ENCODE measurements around the gene CLC.
"Not testable (repeated sequence)": the region's sequence is repeated elsewhere in the genome, so short reads cannot be mapped to it uniquely, and the experiment has no call there.

The CLC gene

DNA sequence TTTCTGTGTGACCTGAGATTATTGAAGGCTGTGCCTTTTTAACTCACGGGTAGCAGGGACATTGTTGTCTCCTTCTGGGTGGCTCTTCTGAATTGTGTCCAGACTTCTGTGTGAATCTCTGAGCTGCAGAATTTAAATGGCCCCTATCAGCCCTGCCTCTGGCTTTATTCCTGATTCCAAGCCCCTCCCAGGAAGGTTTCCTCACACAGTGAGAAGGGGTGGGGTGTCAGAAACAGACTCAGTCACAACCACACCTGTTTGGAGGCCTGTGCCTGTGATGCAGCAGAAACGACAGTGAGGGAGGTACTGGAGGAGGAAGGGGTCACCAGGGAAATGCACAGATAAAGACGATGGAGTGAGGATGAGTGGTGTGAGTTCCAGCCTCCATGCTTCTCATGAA lies at the start of gene CLC:
Gene CLC, minus strand, starts transcription at position 139 of the 400 bp plus-strand sequence. Its CDS starts 77 bp downstream, at position 62.
- DNase-seq, result no peak

DNA sequence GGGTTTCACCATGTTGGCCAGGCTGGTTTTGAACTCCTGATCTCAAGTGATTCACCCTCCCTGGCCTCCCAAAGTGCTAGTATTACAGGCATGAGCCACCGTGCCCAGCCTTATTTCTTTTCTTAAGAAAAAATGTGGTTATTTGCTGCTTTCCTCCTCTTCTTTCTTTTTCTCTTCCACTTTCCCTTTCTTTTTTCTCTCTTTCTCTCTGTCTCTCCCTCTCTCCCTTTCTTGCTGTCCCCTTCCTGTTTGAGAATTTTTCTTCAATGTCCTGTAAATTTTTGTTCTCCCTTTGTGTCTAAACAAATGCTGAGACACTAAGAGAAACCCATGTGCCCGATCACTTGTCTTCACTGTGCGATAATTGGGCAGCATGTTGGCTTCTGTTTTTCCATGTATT lies 43.1 kb upstream of the CLC start:
- no peak for DNase-seq

DNA sequence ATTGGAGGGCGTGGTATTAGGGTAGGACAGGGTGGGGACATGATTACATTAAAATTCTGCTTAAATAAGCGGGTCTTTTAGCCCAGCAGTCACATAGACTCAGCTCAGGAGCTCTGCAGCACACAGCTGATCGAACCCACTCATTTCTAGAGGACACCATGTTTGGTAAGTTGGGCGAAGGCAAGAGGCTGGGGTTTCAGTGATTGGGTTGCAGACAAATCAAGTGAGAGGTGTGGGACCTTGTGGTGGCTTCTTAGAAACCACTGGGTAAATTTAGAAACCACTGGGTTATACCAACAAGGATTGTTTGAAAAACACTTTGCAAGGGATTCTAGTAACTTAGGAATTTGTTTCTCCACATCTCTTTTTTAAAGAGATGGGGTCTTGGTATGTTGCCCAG lies 40.9 kb upstream of the CLC start, which contains the start of gene LEUTX:
Gene LEUTX, plus strand, starts transcription at position 92 of the 400 bp plus-strand sequence. Its CDS starts 67 bp downstream, at position 159.
- no peak for DNase-seq

DNA sequence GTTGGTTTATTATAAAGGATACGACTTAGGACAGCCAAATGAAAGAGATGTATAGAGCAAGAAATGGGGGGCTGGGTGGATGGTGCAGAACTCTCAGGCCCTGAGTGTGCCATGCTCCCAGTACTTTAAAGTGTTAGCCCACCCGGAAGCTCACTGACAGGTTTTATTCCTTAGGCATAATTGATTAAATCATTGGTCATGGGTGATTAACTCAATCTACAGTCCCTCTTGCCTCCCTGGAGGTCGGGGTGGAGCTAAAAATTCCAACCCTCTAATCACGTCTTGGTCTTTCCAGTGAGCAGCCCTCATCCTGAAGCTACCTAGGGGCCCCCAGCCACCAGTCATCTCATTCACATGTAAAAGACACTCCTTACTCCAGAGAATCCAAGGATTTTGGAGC lies 31.0 kb upstream of the CLC start:
- no peak for DNase-seq

DNA sequence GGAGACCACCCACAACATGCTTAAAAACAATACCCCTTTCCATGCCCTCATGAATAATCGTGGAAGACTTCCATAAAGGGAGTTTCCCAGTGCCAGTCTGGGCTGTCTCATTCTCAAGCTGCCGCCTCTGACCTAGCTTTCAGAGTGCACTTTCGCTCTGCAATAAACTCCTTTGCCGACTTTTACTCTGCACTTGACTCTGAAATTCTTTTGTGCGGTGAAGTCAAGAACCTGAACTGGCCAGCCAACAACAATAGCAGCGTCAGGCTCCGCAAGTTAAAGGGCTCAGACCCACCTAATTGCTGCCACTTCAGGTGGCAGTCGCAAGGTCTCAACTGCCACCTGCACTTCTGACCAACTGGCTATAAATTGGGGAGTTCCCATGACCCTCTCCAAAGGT lies 30.5 kb upstream of the CLC start:
- no peak for DNase-seq

DNA sequence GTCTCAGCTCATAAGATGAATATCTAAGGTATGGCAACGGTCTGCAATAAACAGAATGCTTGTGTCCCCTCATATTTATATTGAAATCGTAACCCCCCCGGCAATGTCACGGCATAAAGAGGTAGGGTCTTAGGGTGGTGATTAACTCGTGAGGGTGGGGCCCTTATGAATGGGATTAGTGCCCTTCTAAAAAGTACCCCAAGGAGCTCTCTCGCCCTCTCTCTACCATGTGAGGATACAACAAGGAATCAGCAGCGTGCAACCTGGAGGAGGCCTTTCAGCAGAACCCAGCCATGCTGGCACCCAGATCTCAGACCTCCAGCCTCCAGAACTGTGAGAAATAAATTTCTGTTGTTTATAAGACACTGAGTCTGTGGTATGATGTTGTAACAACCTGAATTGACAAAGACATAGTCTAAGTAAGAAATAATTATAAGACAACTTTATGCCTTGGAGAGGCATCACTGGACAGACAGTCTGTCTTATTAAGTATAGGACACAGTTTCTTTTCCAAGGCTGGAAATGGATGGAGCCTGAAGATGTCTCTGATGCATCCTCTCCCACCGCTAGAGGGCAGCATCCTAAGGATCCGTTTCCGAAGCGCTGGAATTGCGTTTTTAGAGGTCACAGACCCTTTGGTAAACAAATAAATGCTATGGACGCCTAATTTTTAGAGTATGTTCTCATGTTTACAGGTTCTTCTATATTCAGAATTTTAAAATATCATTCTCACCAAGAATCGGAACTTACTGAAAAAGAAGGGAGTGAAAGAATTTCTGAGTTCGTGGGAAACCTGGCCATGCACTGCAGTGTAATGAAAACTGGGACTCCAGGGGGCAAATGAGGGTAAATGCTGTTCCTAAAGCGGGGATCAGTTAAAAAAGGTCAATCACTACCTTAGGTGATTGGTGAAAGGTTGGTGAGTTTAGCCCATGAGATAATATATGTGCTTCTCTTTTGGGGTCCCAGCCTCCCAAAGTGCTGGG lies 27.6 kb upstream of the CLC start:
- no peak for DNase-seq

DNA sequence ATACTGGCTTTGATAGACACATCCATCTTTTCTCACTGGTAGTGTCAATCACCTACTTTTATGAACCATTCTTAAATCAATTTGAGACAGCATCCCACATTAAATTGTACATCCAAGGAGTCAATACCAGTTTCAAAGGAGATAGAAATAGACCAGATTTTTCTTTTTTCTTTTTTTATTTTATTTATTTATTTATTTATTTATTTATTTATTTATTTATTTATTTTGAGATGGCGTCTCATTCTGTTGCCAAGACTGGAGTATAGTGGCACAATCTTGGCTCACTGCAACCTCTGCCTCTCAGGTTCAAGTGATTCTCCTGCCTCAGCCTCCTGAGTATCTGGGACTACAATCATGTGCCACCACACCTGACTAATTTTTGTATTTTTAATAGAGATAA lies 24.0 kb upstream of the CLC start:
- DNase-seq, result not testable (repeated sequence)

DNA sequence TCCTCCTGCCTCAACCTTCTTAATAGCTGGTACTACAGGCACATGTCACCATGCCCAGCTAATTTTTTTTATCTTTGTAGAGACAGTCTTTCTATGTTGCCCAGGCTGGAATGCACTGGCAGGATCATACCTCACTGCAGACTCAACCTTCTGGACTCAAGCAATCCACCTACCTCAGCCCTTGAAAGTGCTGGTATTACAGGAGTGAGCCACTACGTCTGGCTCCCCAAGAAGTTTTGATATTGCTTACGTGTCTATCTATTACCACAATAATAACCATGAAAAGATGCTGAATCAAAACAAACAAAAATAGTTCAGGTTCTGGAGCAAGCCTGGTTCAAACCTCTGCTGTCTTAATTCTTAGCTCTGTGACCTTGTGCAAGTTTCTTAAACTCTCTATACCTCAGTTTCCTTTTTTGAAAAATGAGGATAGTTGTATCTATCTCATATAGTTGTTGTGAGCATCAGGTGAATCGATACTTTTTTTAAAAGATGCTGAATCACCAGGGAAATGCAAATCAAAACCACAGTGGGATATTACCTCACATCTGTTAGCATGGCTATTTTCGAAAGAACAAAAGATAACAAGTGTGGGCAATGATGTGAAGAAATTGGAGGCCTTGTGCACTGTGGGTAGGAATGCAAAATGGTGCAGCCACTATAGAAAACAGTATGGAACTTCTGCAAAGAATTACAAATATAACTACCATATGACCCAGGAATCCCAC lies 21.8 kb upstream of the CLC start:
- no peak for DNase-seq

DNA sequence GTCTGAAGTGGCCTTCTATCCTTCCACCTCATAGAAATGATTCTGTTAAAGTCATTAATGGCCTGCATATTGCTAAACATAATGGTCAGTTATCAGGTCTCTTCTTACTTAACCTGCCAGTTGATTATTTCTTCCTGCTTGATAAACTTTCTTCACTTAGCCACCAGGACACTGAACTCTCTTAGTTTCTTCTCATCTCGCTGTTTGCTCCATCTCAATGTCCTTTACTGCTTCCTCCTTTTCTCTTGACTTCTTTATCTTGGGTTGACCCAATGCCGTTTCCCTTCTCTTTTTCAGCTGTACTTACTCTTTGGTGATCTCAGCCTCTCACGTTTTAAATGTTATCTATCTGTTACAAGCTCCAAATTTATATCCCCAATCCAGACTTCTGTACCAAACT lies 17.1 kb upstream of the CLC start:
- DNase-seq, result no peak

DNA sequence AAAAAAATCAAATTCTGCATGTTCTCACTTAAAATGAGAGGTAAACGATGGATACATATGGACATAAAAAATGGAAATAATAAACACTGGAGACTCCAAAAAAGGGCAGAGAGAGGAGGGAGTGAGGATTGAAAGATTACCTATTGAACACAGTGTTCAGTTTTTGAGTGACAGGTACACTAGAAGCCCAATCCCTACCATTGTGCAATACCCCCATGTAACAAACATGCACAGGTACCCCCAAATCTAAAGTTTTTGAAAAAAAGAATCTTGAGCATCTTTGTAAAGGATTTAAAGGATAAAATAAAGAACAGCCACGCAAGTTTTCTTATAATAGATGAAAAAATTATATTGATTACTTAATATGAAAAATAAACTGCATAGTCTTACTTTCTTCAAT lies 16.7 kb upstream of the CLC start:
- no peak for DNase-seq

DNA sequence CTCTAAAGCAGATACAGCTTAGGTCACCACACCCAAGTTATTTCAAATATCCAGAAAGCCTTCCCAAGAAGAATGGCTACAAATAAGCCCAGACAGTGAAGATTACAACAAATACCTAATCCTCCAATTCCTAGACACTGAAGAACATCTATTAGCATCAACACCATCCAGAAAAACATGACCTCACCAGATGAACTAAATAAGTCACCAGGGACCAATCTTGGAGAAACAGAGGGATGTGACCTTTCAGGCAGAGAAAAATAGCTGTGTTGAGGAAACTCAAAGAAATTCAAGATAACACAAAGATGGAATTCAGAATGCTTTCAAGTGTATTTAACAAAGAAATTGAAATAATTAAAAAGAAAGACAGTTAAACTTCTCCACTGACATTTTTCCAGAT lies 15.0 kb upstream of the CLC start:
- no peak for DNase-seq

DNA sequence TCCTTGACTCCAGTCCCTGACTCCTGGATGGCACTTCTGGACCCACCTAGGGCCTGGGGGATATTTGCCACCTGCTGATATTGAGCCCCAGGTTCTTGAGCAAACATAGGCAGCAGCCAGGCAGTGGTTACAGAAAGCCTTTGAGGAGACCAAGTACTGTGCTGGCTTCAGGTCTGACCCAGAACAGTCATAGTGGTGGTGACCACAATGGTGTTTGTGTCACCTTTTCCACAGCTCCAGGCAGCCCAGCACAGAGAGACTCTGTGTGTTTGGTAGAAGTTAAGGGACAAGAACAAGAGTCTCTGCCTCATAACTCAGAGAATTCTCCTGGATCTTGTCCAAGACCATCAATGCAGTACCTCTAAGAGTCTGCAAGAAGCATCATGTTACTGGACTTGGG lies 14.6 kb upstream of the CLC start:
- no peak for DNase-seq

DNA sequence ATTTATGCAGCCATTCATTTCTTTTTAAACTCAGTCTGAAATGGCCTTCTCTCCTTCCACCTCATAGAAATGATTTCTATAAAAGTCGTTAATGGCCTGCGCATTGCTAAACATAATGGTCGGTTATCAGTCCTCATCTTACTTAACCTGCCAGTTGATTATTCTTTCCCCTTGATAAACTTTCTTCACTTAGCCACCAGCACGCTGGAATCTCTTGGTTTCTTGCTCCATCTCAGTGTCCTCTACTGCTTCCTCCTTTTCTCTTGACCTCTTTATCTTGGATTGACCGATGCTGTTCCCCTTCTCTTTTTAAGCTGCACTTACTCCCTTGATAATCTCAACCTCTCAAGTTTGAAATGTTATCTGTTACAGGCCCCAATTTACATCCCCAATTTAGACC lies 12.2 kb upstream of the CLC start:
- no peak for DNase-seq

DNA sequence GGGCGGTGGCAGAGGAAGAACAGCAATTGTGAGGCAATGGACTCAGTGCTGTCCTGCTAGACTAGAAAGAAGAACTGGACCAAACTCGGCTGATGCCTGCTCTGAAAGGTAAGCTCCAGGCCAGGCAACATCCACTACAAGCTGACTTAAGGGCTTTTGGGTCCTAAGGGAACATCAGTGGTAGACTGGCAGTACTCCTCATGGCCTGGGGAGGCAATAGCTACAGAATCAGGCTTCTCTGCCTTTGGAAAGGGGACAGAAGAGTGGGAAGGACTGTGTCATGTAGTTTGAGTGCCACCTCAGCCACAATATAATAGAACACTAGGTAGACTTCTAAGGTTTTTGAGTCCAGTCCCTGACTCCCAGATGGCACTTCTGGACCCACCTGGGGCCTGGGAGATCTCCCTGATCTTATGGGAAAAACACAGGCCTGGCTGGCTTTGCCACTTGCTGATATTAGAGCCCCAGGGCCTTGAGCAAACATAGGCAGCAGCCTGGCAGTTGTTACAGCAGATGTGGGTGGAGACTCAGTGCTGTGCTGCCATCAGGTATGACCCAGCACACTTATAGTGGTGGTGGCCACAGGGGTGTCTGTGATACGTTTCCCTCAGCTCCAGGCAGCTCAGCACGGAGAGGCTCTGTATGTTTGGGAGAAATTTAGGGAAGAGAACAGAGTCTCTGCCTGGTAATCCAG lies 9.2 kb upstream of the CLC start:
- DNase-seq, result no peak

DNA sequence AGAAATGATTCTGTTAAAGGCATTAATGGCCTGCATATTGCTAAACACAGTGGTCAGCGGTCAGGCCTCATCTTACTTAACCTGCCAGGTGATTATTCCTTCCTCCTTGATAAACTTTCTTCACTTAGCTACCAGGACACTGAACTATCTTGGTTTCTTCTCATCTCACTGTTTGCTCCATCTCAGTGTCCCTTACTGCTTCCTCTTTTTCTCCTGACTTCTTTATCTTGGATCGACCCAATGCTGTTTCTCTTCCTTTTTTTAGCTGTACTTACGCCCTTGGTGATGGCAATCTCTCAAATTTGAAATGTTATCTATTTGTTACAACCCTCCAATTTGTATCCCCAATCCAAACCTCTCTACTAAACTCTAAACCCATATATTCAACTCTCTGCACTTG lies 7.8 kb upstream of the CLC start:
- DNase-seq, result no peak

DNA sequence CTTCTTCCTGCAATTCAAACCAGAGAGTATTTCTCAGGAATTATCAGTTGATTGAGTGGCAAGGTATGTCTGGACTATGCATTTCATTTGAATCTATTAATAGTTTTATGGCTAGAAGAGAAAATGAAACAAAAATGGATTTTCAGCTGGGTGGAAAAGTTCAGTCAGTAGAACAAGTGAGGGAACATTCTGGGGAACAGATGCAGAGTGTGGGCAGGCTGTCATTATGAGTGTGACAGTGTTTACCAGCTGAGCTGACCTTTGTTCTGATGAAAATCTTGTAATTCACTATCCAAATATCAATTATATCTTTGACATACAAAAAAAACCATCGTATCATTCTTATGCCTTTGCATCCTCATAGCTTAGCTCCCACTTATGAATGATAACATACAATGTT lies 2.6 kb upstream of the CLC start:
- no peak for DNase-seq

DNA sequence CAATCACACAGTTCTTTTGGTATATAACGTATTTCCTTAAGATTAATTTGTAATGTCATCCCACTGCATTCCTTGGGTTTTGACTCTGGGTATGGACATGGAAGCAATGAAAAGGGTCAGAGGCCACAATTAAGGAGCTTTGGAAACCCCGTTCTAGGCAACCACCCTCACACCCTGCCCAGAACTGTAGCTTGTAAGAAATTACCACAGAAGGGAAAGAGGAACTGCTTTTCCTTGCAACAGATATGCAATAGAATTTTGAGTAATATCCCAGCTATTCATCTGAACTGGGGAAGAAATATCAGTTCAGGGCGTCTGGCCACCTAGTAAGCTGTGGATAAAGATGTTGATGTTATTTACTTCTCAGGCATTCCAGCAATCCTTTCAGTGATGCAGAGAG lies 985 bp upstream of the CLC start:
- DNase-seq, result no peak

DNA sequence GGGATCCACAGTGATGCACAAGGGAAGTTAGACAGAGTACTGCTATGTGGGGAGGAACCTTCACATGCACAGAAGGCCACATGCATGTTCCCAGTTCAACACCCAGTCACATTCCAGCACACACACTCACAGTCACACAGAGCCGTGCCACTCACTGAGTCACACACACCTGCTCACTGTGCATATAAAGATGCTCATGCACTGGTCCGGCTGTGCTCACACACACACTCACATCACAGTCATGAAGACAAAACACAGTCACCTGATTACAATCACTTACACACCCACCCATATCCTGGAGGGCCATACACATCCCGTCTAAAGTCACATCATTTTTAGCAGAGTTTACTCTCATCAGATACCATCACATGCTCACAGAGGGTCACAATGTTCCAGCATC lies 478 bp downstream of the CLC start:
- no peak for DNase-seq

DNA sequence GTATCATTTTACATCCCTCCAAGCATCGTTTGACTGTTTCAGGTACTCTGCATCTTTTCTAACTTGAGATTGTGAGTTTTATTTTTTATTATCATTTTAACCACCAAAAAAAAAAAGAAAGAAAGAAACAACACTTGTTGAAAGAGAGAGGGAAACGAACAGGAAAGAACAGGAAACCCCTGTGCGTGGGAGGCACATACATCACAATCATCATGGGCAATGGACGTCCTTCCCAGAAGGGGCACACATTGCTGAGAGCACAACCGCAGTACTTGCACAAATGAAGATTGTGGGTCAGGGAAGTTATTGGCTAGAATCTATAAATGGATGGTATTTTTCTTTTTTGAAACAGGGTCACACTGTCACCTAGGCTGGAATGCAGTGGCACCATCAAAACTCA lies 1.7 kb downstream of the CLC start:
- no peak for DNase-seq

DNA sequence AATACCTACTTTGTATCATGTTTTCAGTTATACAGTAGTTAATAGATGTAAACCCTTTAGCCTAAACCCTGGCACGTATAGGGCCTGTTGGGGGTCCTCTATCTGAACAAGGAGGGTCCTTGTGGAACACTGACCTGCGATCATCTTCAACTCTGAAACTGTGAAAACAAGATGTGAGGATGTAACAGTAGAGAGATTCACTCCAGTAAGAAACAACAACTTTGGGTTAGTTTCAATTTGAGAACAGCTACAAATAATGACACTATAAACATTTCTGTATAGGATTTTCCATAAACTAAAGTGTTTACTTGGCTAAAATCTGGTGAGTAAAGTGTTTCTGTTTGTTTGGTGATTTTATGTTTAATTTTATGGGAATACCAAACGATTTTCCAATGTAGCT lies 2.1 kb downstream of the CLC start:
- no peak for DNase-seq

DNA sequence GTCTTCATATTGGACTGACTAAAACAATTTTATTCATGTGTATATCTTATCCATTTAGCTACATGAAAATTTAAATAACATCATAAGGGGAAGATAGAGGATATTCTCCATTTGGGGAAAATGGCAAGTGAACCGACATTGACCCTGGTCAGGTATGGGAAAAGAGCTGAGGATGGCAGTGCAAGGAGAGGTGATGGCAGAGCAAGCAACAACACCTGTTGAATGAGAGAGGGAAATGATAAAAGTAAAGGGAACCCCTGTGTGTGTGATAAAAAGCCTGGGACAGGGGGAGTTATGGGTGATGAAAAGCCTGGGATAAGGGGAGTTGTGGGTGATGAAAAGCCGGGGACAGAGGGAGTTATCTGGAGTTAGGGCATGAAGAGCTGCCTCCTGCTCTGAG lies 4.0 kb downstream of the CLC start:
- no peak for DNase-seq

DNA sequence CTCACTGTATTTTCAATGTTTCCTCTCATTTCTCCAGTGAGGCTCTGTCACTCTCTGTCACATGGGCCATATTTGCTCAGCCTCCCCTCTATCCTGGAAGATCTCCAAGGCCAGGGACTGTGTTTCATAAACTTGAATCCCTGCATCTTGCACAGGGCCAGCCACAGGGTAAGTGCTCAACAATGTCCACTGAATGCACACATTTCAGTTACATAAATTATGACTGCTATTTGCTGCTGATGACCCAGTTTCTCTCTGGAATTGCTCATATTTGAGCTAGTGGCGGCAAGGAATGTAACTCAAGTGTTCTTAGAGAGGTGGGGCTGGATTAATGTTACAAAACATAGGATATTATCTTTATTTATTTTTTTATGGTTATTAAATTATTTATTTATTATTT lies 6.1 kb downstream of the CLC start:
- no peak for DNase-seq

DNA sequence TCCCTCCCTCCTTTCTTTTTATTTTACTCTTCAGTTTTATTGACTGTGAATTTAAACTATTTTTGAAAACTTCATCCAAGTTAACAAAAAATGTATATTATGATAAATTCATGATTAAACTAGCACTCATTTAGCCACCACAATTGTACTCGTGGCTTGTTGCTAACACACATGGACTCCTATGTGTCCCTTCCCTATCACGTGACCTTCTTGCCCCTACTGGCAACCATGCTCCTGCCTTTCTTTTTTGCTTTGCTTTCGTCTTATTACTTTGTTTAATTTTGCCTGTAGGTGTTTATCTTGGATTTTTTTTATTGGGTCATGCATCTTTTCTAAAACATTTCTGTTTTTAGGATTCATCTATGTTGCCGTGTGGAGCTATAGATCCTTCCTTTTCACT lies 8.2 kb downstream of the CLC start:
- no peak for DNase-seq

DNA sequence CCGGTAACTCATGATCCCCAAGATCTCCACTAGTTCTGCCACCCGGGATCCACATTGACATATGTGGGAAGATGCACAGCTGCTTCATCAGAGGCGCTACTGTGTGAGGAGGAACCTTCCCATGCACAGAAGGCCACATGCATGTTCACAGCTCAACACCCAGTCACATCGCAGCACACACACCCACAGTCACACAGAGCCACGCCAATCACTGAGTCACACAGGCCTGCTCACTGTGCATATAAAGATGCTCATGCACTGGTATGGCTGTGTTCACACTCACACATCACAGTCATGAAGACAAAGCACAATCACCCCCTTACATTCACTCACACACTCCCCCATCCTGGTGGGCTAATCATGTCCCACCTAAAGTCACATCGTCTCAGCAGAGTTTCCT lies 9.8 kb downstream of the CLC start:
- DNase-seq, result no peak

All from 8988T (cell line).